Measurements from ENCODE around the gene PSMC4. TPM values are rescaled to one million over a fixed set of nuclear protein-coding genes. Genes with fewer than 3 reads are reported as not detected.

PSMC4 gene
- total RNA-seq, 4 donors from 2014 or later: 74.4 to 97.9 (median 90.0) TPM

DNA sequence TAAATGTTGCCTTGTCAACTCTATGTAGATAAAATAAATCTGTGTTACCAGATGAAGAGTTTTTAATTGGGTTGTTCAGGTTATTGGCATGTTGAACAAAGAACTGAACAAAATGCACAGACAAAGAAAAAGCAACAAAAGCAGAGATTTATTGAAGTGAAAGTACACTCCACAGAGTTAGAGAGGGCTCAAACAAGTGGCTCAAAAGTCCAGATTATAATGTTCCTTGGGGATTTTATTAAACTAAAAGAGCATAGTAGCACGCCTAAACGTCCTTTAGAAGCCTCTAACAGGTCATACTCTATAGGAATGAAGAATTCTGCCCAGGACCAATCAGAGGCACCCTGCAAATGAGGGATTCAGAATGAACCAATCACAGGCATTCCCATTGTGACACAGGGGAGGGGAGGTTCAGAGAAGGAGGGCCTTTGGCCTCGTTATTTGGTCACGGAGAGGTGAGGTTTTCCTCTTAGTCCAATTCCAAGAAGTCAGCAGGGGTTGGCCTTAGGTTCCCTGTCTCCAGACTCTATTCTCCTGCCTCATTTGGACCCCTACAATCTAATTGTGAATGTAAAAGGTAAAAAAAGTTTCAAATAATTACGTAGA lies 12.8 kb downstream of the PSMC4 start:
- no peak for TF ChIP-seq POLR2A (IDR thresholded peaks at IDR 0.05)
- TF ChIP-seq, protein P1, sequence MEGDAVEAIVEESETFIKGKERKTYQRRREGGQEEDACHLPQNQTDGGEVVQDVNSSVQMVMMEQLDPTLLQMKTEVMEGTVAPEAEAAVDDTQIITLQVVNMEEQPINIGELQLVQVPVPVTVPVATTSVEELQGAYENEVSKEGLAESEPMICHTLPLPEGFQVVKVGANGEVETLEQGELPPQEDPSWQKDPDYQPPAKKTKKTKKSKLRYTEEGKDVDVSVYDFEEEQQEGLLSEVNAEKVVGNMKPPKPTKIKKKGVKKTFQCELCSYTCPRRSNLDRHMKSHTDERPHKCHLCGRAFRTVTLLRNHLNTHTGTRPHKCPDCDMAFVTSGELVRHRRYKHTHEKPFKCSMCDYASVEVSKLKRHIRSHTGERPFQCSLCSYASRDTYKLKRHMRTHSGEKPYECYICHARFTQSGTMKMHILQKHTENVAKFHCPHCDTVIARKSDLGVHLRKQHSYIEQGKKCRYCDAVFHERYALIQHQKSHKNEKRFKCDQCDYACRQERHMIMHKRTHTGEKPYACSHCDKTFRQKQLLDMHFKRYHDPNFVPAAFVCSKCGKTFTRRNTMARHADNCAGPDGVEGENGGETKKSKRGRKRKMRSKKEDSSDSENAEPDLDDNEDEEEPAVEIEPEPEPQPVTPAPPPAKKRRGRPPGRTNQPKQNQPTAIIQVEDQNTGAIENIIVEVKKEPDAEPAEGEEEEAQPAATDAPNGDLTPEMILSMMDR (IDR thresholded peaks at IDR 0.05): no peak
- peaks cover 0 to 45% (median 0%) of the 10 kb centered on the region in 3 donors for H3K36me3 ChIP-seq

DNA sequence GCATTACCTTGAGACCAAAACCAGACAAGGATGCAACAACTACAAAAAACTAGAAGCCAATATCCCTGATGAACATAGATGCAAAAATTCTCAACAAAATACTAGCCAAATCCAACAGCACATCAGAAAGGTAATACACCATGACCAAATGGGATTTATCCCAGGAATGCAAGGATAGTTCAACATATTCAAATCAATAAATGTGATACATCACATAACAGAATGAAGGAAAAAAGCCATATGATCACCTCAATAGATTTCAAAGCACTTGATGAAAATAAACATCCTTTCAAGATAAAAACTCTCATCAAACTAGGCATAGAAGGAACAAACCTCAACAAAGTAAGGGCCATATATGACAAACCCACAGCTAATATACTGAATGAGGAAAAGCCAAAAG lies 15.7 kb downstream of the PSMC4 start:
- H3K4me1 ChIP-seq: no peaks in the 10 kb centered on the region
- peaks cover 0 to 22% (median 0%) of the 10 kb centered on the region in 3 donors for H3K36me3 ChIP-seq
- DNase-seq: no peak
- no peak overlapping the region for H3K4me3 ChIP-seq
- H3K27ac ChIP-seq: no peak overlapping the region
- H3K27me3 ChIP-seq: no peaks in the 10 kb centered on the region
- H3K9me3 ChIP-seq: peaks cover 0 to 12% (median 0%) of the 10 kb centered on the region in 4 donors
- TF ChIP-seq POLR2A (IDR thresholded peaks at IDR 0.05): no peak
- TF ChIP-seq, protein P1 (IDR thresholded peaks at IDR 0.05): no peak

More for the DNA sequence above, 12.8 kb downstream of the PSMC4 start:
- Histone ChIP-seq H3K27me3 (no peaks in the 10 kb centered on the region), H3K4me3 (no peak overlapping the region), H3K4me1 (no peaks in the 10 kb centered on the region), H3K27ac (no peak overlapping the region), H3K9me3 (peaks cover 0 to 12% (median 0%) of the 10 kb centered on the region in 4 donors)
- no peak for DNase-seq

DNA sequence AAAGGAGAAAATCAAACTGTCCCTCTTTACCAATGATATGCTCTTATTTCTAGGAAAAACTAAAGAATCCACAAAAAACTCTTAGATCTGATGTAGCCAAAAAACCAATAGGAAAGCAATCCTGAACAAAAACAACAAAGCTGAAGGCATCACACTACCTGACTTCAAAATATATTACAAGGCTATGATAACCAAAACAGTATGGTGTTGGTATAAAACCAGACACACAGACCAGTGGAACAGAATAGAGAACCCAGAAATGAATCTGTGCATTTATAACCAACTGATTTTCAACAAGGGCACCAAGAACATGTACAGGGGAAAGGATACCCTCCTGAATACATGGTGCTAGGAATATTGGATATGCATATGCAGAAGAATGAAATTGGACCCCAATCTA lies 16.2 kb downstream of the PSMC4 start:
- no peak overlapping the region for H3K27ac ChIP-seq
- peaks cover 0 to 18% (median 0%) of the 10 kb centered on the region in 3 donors for H3K36me3 ChIP-seq
- no peak for TF ChIP-seq POLR2A (IDR thresholded peaks at IDR 0.05)
- TF ChIP-seq, protein P1 (IDR thresholded peaks at IDR 0.05): no peak
- DNase-seq: no peak
- no peak overlapping the region for H3K4me3 ChIP-seq
- H3K27me3 ChIP-seq: no peaks in the 10 kb centered on the region
- H3K9me3 ChIP-seq: peaks cover 0 to 12% (median 0%) of the 10 kb centered on the region in 4 donors
- no peaks in the 10 kb centered on the region for H3K4me1 ChIP-seq

DNA sequence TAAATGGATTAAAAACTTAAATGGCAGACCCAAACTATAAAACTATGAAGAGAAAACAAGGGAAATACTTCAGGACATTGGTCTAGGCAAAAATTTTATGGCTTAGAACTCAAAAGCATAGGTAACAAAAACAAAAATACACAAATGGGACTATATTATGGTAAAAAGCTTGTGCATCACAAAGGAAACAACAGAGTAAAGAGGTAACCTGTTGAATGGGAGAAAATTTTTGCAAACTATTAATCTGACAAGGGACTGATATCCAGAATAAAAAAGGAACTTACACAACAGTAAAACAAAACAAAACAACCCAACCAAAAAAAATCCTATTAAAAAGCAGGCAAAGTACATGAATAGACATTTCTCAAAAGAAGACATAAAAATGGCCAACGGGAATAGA lies 16.6 kb downstream of the PSMC4 start:
- no peak for TF ChIP-seq POLR2A (IDR thresholded peaks at IDR 0.05)
- TF ChIP-seq, protein P1 (IDR thresholded peaks at IDR 0.05): no peak
- Histone ChIP-seq H3K4me1 (no peaks in the 10 kb centered on the region), H3K4me3 (no peak overlapping the region), H3K9me3 (peaks cover 0 to 12% (median 0%) of the 10 kb centered on the region in 4 donors), H3K27me3 (no peaks in the 10 kb centered on the region), H3K27ac (no peak overlapping the region), H3K36me3 (peaks cover 0 to 14% (median 0%) of the 10 kb centered on the region in 3 donors)
- DNase-seq: no peak

DNA sequence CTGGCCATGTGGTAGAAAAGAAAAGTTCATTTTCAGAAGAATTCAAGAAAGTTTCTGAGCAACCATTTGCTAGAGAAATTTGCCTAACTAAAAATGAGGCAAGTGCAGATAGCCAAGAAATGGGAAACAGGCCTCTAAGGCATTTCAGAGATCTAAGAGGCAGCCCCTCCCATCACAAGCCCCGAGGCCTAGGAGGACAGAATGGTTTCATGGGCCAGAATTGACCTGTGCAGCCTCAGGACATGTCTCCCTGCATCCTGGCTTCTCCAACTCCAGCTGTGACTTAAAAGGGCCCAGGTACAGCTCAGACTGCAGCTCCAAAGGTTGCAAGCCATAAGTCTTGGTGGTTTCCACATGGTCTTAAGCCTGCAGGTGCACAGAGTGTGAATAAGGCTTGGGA lies 22.6 kb downstream of the PSMC4 start:
- no peak overlapping the region for H3K27ac ChIP-seq
- H3K4me1 ChIP-seq: peaks cover 0 to 8% (median 4%) of the 10 kb centered on the region in 4 donors
- H3K9me3 ChIP-seq: peaks cover 0 to 10% (median 0%) of the 10 kb centered on the region in 4 donors
- no peak overlapping the region for H3K4me3 ChIP-seq
- TF ChIP-seq, protein P1 (IDR thresholded peaks at IDR 0.05): no peak
- TF ChIP-seq POLR2A (IDR thresholded peaks at IDR 0.05): no peak
- no peaks in the 10 kb centered on the region for H3K27me3 ChIP-seq
- DNase-seq: no peak
- H3K36me3 ChIP-seq: no peaks in the 10 kb centered on the region
